Thoracic aorta (tissue), 2 donors: ENCODE data around the gene NME5. TPM values are rescaled to one million over a fixed set of nuclear protein-coding genes. Genes with fewer than 3 reads are reported as not detected.

Source experiments
- ATAC-seq: fragments of 150-250 bp; one replicate; pipeline ENCODE4 v1.8.0; 2017; ENCODE audit warnings: low read depth; ENCODE audit not compliant: insufficient number of reproducible peaks, low FRiP score
- DNase-seq: peaks from one replicate; pipeline ENCODE4 v3.0.0-alpha.2; 2020; ENCODE audit warnings: low spot score
- H3K27ac ChIP-seq, 2 donors: fragments of 200-600 bp; sonication (generic); 1 replicate in 1 of 2; 2 replicates in 1 of 2; pipeline ENCODE4 v1.5.1; 2016; ENCODE audit warnings: mild to moderate bottlenecking in 2 of 2, moderate library complexity in 2 of 2
- H3K27me3 ChIP-seq: fragments of 200-600 bp; sonication (generic); replicated peaks from 2 replicates; pipeline ENCODE4 v1.6.0; 2016; ENCODE audit warnings: mild to moderate bottlenecking; ENCODE audit not compliant: insufficient read depth
- H3K36me3 ChIP-seq: fragments of 200-600 bp; sonication (generic); one replicate; pipeline ENCODE4 v1.5.1; 2016
- H3K4me1 ChIP-seq, 2 donors: fragments of 200-600 bp; sonication (generic); 1 replicate in 1 of 2; 2 replicates in 1 of 2; pipeline versions ENCODE4 v1.5.1 to v1.6.0; 2016; ENCODE audit warnings: low read depth in 2 of 2, mild to moderate bottlenecking in 1 of 2; ENCODE audit not compliant: control insufficient read depth in 1 of 2
- H3K4me3 ChIP-seq: fragments of 200-600 bp; sonication (generic); 2 replicates; pipeline ENCODE4 v1.5.1; 2016; ENCODE audit warnings: mild to moderate bottlenecking
- H3K9me3 ChIP-seq: fragments of 200-600 bp; sonication (generic); 2 replicates; pipeline ENCODE4 v1.5.1; 2016
- total RNA-seq, 2 donors: library from RNA; depleted of rRNA; stranded (reverse); fragments of >200 nt; gene quantifications; one replicate each; pipeline versions ENCODE4 v1.1.0 to v1.2.3, GENCODE V29; 2016
- TF ChIP-seq, protein P1 (sequence below): fragments of 200-600 bp; sonication (generic); IDR thresholded peaks from one replicate; pipeline ENCODE4 v1.5.1; 2019; ENCODE audit warnings: antibody characterized with exemption

NME5 gene
- total RNA-seq, 2 donors from 2014 or later, result 3.8 TPM; not detected in 1

DNA sequence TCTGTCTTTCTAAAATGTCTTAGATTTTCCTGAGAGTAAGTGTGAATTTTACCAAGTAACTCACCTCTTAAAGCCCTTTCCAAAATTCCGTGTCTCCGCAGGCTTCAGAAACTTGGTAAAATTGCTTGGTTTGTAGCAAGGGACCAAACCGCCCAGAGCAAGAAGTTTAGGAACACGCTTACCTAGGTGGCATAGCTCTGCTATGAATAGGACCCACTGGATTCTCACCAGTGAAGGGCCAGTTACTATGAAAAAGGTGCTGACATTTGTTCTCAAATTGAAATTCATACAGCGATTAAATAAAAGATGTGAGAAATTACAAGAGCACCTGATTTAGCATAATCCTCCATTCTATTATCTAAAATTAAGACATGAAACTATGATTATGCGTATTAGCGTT lies 6.7 kb downstream of the NME5 start:
- Histone ChIP-seq H3K36me3 (no peaks in the 10 kb centered on the region), H3K27ac (no peak overlapping the region), H3K27me3 (no peaks in the 10 kb centered on the region), H3K4me3 (peak overlapping the region; percentile 62), H3K9me3 (no peaks in the 10 kb centered on the region), H3K4me1 (no peaks in the 10 kb centered on the region)
- DNase-seq (no peak), ATAC-seq (no peak)
- TF ChIP-seq, protein P1, sequence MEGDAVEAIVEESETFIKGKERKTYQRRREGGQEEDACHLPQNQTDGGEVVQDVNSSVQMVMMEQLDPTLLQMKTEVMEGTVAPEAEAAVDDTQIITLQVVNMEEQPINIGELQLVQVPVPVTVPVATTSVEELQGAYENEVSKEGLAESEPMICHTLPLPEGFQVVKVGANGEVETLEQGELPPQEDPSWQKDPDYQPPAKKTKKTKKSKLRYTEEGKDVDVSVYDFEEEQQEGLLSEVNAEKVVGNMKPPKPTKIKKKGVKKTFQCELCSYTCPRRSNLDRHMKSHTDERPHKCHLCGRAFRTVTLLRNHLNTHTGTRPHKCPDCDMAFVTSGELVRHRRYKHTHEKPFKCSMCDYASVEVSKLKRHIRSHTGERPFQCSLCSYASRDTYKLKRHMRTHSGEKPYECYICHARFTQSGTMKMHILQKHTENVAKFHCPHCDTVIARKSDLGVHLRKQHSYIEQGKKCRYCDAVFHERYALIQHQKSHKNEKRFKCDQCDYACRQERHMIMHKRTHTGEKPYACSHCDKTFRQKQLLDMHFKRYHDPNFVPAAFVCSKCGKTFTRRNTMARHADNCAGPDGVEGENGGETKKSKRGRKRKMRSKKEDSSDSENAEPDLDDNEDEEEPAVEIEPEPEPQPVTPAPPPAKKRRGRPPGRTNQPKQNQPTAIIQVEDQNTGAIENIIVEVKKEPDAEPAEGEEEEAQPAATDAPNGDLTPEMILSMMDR, result no peak

GRCh38 chr5:138129347-138129746 lies 9.9 kb downstream of the NME5 start:
- Histone ChIP-seq H3K36me3 (no peaks in the 10 kb centered on the region), H3K4me1 (no peaks in the 10 kb centered on the region), H3K27ac (no peak overlapping the region), H3K27me3 (no peaks in the 10 kb centered on the region), H3K4me3 (no peak overlapping the region), H3K9me3 (no peaks in the 10 kb centered on the region)
- TF ChIP-seq, protein P1, result no peak
- DNase-seq (no peak), ATAC-seq (no peak)

DNA sequence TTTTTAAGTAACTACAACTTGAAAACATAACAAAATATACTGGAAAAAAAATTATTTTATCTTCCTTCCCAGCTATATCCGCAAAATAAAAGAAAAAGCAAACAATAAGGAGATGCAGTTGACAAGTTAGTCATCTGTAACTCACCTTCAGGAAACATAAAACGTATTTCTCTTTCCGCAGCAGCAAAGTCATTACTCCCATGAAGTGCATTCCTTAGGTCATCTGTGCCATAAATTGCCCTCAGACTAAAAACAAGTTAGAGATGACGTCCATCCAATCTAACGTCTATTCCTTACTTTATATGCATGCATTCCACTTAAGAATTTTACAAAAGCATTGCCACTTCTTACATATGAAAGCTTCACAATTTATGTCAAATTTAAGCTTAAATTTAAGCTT lies 10.9 kb downstream of the NME5 start:
- DNase-seq, result no peak
- H3K27me3 ChIP-seq, result no peaks in the 10 kb centered on the region
- TF ChIP-seq, protein P1, result no peak

DNA sequence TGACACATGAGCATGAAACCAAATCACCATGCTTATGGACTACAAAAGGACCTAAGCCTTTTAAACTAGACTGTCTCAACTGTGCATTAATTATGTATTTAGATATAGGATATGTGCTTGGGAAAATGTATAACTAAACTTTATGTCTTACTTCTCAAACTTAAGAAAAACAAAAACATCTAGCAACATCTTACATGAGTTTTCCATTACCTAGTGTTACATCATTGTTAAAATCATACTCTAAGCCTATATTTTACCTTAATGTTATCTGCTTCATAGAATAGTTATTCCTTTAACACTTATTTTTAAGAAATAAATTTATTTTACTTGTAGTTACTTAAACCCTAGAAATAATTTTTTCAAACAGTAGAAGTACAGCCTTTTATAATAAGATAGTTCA lies 24.0 kb downstream of the NME5 start:
- Histone ChIP-seq H3K9me3 (no peaks in the 10 kb centered on the region), H3K4me1 (no peaks in the 10 kb centered on the region), H3K27me3 (no peaks in the 10 kb centered on the region), H3K4me3 (no peak overlapping the region), H3K36me3 (no peaks in the 10 kb centered on the region), H3K27ac (no peak overlapping the region)
- TF ChIP-seq, protein P1, result no peak
- DNase-seq (no peak), ATAC-seq (no peak)

More for the DNA sequence above, 10.9 kb downstream of the NME5 start:
- no peaks in the 10 kb centered on the region for H3K4me1 ChIP-seq
- H3K36me3 ChIP-seq, result no peaks in the 10 kb centered on the region
- no peaks in the 10 kb centered on the region for H3K9me3 ChIP-seq
- no peak overlapping the region for H3K27ac ChIP-seq
- ATAC-seq, result no peak
- no peak overlapping the region for H3K4me3 ChIP-seq

DNA sequence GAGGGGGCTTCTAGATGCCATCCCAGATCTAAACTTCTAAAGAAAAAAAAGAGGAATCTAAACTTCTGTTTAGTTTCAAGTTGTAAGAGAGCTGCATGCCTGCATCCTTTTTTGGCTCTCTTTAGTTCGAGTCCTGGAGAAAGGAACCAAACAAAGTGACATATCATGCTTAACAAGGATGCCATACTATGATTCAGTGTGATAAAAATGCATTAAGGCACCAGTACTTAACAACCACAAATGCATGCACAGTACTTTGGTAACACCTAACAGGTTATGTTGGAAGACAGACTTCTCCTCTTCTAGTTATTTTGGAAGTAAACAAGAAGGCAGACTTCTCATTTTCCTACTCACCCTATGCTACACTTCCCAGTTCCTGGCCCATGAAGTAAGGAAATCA lies 27.3 kb downstream of the NME5 start:
- Histone ChIP-seq H3K27me3 (no peaks in the 10 kb centered on the region), H3K27ac (no peak overlapping the region), H3K9me3 (no peaks in the 10 kb centered on the region), H3K4me1 (no peaks in the 10 kb centered on the region), H3K36me3 (no peaks in the 10 kb centered on the region), H3K4me3 (no peak overlapping the region)
- TF ChIP-seq, protein P1, result no peak
- no peak for ATAC-seq
- DNase-seq, result no peak
